Testis (tissue), 3 donors: Measurements from ENCODE around the gene CCDC90B. TPM values are rescaled to one million over a fixed set of nuclear protein-coding genes. Genes with fewer than 3 reads are reported as not detected.

ENCODE experiments used
- DNase-seq: peaks from one replicate; pipeline ENCODE4 v3.0.0-alpha.2; 2019
- H3K27ac ChIP-seq, 2 donors: fragments of 200-600 bp; sonication (generic); one replicate each; pipeline ENCODE4 v1.5.1; 2019
- H3K27me3 ChIP-seq: fragments of 200-600 bp; sonication (generic); one replicate; pipeline ENCODE4 v1.5.1; 2019
- H3K36me3 ChIP-seq: fragments of 200-600 bp; sonication (generic); one replicate; pipeline ENCODE4 v1.5.1; 2017; ENCODE audit warnings: low read depth; ENCODE audit errors: missing control alignments
- H3K4me1 ChIP-seq: fragments of 200-600 bp; sonication (generic); one replicate; pipeline ENCODE4 v1.5.1; 2019
- H3K4me3 ChIP-seq, 2 donors: fragments of 200-600 bp; sonication (generic); one replicate each; pipeline ENCODE4 v1.5.1; 2017 to 2019
- H3K9me3 ChIP-seq: fragments of 200-600 bp; sonication (generic); one replicate; pipeline ENCODE4 v1.5.1; 2017
- CTCF ChIP-seq, 3 experiments: fragments of 450-650 bp in 2 of 3; fragments of 200-600 bp in 1 of 3; sonication (generic) in 1 of 3; IDR thresholded peaks; one replicate each; pipeline ENCODE4 v1.5.1; 2016 to 2019; ENCODE audit warnings: antibody characterized with exemption in 3 of 3, mild to moderate bottlenecking in 2 of 3, moderate library complexity in 1 of 3
- POLR2A ChIP-seq: fragments of 450-650 bp; IDR thresholded peaks from one replicate; pipeline ENCODE4 v1.6.1; 2017; ENCODE audit warnings: antibody characterized with exemption, mild to moderate bottlenecking, moderate library complexity
- WGBS, 2 donors: methylation state at CpG; one replicate each; pipeline ENCODE4 v1.1.5; 2018; 5-methylcytosine and 5-hydroxymethylcytosine counted together
- intact Hi-C: fragments of 100-400 bp; cut with DNase I; formaldehyde crosslinking; loops from one replicate; pipeline ENCODE4 v1.15.1; 2023; ENCODE audit warnings: low total_unique reads
- polyA plus RNA-seq: library from polyadenylated mRNA; stranded (reverse); fragments of 350-450 nt; fragmentation: Illumina TruSeq; extraction: RNeasy Lipid Tissue Mini Kit (QIAGEN cat#74804); gene quantifications from one replicate; pipeline ENCODE4 v1.2.3, GENCODE V29; 2014; ENCODE audit warnings: low read depth, low replicate concordance; ENCODE audit not compliant: insufficient read depth
- total RNA-seq, 2 donors: library from RNA; depleted of rRNA; stranded (reverse); fragments of >200 nt; gene quantifications; one replicate each; pipeline ENCODE4 v1.2.3, GENCODE V29; 2016

The CCDC90B gene
- total and polyA plus RNA-seq, 3 donors from 2014 or later, result 67.4 to 162 (median 78.3) TPM

GRCh38 chr11:83235825-83236224 lies 50.3 kb downstream of the CCDC90B start:
- TF ChIP-seq CTCF (IDR thresholded peaks at IDR 0.05), result no peak
- no peak for TF ChIP-seq POLR2A
- intact Hi-C loops, result no loop called here
- Histone ChIP-seq H3K27me3 (no peaks in the 10 kb centered on the region), H3K4me3 (no peak overlapping the region), H3K36me3 (no peaks in the 10 kb centered on the region), H3K4me1 (no peaks in the 10 kb centered on the region), H3K27ac (no peak overlapping the region), H3K9me3 (no peaks in the 10 kb centered on the region)
- no peak for DNase-seq
- WGBS, 2 donors, result 43 to 51% methylated on average over 1 of the region's 1 CpG

GRCh38 chr11:83223457-83223856 lies 62.7 kb downstream of the CCDC90B start:
- TF ChIP-seq POLR2A (no peak), CTCF (IDR thresholded peaks at IDR 0.05) (no peak)
- intact Hi-C loops, result no loop called here
- no peaks in the 10 kb centered on the region for H3K36me3 ChIP-seq
- no peak overlapping the region for H3K27ac ChIP-seq
- no peaks in the 10 kb centered on the region for H3K27me3 ChIP-seq
- H3K4me3 ChIP-seq, result no peak overlapping the region
- WGBS, 2 donors, result 93% methylated on average over 2 of the region's 2 CpGs
- DNase-seq, result no peak
- H3K9me3 ChIP-seq, result no peaks in the 10 kb centered on the region
- no peaks in the 10 kb centered on the region for H3K4me1 ChIP-seq

- no peak overlapping the region for H3K4me3 ChIP-seq
- H3K9me3 ChIP-seq, result no peaks in the 10 kb centered on the region
- no peak for DNase-seq
- no peak overlapping the region for H3K27ac ChIP-seq
- intact Hi-C loops, result no loop called here
- H3K36me3 ChIP-seq, result no peaks in the 10 kb centered on the region
- 96 to 100% methylated on average over 1 of the region's 1 CpG for WGBS, 2 donors
- no peaks in the 10 kb centered on the region for H3K27me3 ChIP-seq
- TF ChIP-seq POLR2A, result no peak
- no peak for TF ChIP-seq CTCF (IDR thresholded peaks at IDR 0.05)
- no peaks in the 10 kb centered on the region for H3K4me1 ChIP-seq
Observed at GRCh38 chr11:83222499-83222898, 63.7 kb downstream of the CCDC90B start.

- TF ChIP-seq CTCF (IDR thresholded peaks at IDR 0.05), result no peak
- no peak for TF ChIP-seq POLR2A
- intact Hi-C loops, result no loop called here
- no peaks in the 10 kb centered on the region for H3K4me1 ChIP-seq
Observed at GRCh38 chr11:83221694-83222093, 64.5 kb downstream of the CCDC90B start.

GRCh38 chr11:83220260-83220659 lies 65.9 kb downstream of the CCDC90B start:
- H3K27ac ChIP-seq, result no peak overlapping the region
- intact Hi-C loops, result no loop called here
- H3K27me3 ChIP-seq, result no peaks in the 10 kb centered on the region
- TF ChIP-seq POLR2A, result no peak
- TF ChIP-seq CTCF (IDR thresholded peaks at IDR 0.05), result no peak
- no peaks in the 10 kb centered on the region for H3K4me1 ChIP-seq
- no peak overlapping the region for H3K4me3 ChIP-seq
- WGBS, 2 donors, result 91 to 94% methylated on average over 10 of the region's 10 CpGs
- DNase-seq, result no peak
- no peaks in the 10 kb centered on the region for H3K36me3 ChIP-seq
- H3K9me3 ChIP-seq, result no peaks in the 10 kb centered on the region

More at GRCh38 chr11:83221694-83222093, 64.5 kb downstream of the CCDC90B start:
- H3K4me3 ChIP-seq, result no peak overlapping the region
- H3K9me3 ChIP-seq, result no peaks in the 10 kb centered on the region
- H3K27me3 ChIP-seq, result no peaks in the 10 kb centered on the region
- H3K27ac ChIP-seq, result no peak overlapping the region
- no peaks in the 10 kb centered on the region for H3K36me3 ChIP-seq
- no peak for DNase-seq
